ENCODE results near the gene NUDT1. TPM values are rescaled to one million over a fixed set of nuclear protein-coding genes. Genes with fewer than 3 reads are reported as not detected.
"Not testable (repeated sequence)": the region's sequence is repeated elsewhere in the genome, so short reads cannot be mapped to it uniquely, and the experiment has no call there.

NUDT1 gene
- total and polyA plus RNA-seq, 2 donors = 37.5 to 105 TPM

GRCh38 chr7:2263176-2263575, 21.1 kb downstream of the NUDT1 start:
- H3K9me3 ChIP-seq (ENCODE audit: control insufficient read depth in 2 of 2, insufficient read depth in 1 of 2, low read length in 1 of 2) = no peaks in the 10 kb centered on the region
- peaks cover 0 to 9% of the 10 kb centered on the region in 2 donors for H3K4me1 ChIP-seq (ENCODE audit: control insufficient read depth in 2 of 2, insufficient read depth in 2 of 2, low read length in 2 of 2)
- no peak overlapping the region for H3K27ac ChIP-seq (ENCODE audit: low read depth in 1 of 2, low read length in 1 of 2)
- H3K27me3 ChIP-seq (ENCODE audit: control insufficient read depth in 2 of 2, insufficient read depth in 1 of 2, low read length in 1 of 2) = no peaks in the 10 kb centered on the region
- H3K4me3 ChIP-seq (ENCODE audit: low read length in 2 of 2) = no peak overlapping the region
- 98% methylated on average over 18 of the region's 18 CpGs for WGBS
- H3K36me3 ChIP-seq (ENCODE audit: control insufficient read depth in 2 of 2, insufficient read depth in 2 of 2, low read length in 1 of 2) = peaks cover 8 to 9% of the 10 kb centered on the region in 2 donors
- no peak for DNase-seq (ENCODE audit: low read depth in 6 of 9, low spot score in 9 of 9)

DNA sequence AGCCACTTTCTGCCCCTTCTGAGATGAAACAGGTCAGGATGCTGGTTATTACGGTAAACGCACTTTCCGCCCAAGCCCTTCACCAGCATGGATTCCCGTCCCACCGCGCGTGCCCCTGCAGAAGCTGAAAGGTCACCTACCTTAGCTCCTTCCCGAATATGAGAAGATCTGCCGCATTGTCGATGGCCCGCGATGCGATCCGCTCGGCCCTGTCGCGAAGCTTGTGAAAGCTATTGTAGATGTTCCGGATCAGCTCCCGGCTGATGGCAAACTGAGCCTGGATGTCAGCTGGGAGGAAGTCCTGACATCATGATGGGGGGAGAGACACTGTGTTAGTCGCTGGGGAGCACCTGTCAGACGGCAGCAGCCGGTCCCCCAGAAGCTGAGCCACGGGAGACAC, 22.1 kb downstream of the NUDT1 start:
- Histone ChIP-seq H3K4me3 (ENCODE audit: low read length in 2 of 2) (no peak overlapping the region), H3K36me3 (ENCODE audit: control insufficient read depth in 2 of 2, insufficient read depth in 2 of 2, low read length in 1 of 2) (peaks cover 4 to 9% of the 10 kb centered on the region in 2 donors), H3K27ac (ENCODE audit: low read depth in 1 of 2, low read length in 1 of 2) (no peak overlapping the region), H3K9me3 (ENCODE audit: control insufficient read depth in 2 of 2, insufficient read depth in 1 of 2, low read length in 1 of 2) (no peaks in the 10 kb centered on the region), H3K27me3 (ENCODE audit: control insufficient read depth in 2 of 2, insufficient read depth in 1 of 2, low read length in 1 of 2) (no peaks in the 10 kb centered on the region), H3K4me1 (ENCODE audit: control insufficient read depth in 2 of 2, insufficient read depth in 2 of 2, low read length in 2 of 2) (peaks cover 0 to 9% of the 10 kb centered on the region in 2 donors)
- no peak for DNase-seq (ENCODE audit: low read depth in 6 of 9, low spot score in 9 of 9)
- 98% methylated on average over 23 of the region's 23 CpGs for WGBS

DNA sequence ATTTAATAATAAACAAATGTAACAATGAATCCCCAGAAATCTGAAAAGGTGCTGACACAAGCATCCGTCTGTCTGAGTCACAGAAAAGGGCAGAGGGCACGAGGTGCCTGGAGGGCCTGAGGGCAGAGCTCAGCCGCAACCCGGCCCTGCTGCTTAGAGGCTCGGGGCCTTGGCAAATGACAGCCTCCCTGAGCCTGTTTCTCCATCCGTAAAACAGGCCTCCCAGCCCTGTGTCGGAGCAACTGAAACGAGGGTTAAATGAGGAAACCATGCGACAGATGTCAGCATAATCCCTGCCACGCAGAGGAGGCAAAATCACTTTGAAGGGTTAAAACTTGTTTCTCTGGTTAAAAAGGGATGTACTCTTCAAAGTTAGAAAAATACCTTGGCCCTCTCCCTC, 24.9 kb downstream of the NUDT1 start:
- WGBS = 80% methylated on average over 10 of the region's 10 CpGs
- Histone ChIP-seq H3K4me3 (ENCODE audit: low read length in 2 of 2) (no peak overlapping the region), H3K27ac (ENCODE audit: low read depth in 1 of 2, low read length in 1 of 2) (no peak overlapping the region), H3K9me3 (ENCODE audit: control insufficient read depth in 2 of 2, insufficient read depth in 1 of 2, low read length in 1 of 2) (no peaks in the 10 kb centered on the region), H3K36me3 (ENCODE audit: control insufficient read depth in 2 of 2, insufficient read depth in 2 of 2, low read length in 1 of 2) (peaks cover 9 to 11% of the 10 kb centered on the region in 2 donors), H3K27me3 (ENCODE audit: control insufficient read depth in 2 of 2, insufficient read depth in 1 of 2, low read length in 1 of 2) (no peaks in the 10 kb centered on the region), H3K4me1 (ENCODE audit: control insufficient read depth in 2 of 2, insufficient read depth in 2 of 2, low read length in 2 of 2) (peaks cover 0 to 6% of the 10 kb centered on the region in 2 donors)
- no peak for DNase-seq (ENCODE audit: low read depth in 6 of 9, low spot score in 9 of 9)

DNA sequence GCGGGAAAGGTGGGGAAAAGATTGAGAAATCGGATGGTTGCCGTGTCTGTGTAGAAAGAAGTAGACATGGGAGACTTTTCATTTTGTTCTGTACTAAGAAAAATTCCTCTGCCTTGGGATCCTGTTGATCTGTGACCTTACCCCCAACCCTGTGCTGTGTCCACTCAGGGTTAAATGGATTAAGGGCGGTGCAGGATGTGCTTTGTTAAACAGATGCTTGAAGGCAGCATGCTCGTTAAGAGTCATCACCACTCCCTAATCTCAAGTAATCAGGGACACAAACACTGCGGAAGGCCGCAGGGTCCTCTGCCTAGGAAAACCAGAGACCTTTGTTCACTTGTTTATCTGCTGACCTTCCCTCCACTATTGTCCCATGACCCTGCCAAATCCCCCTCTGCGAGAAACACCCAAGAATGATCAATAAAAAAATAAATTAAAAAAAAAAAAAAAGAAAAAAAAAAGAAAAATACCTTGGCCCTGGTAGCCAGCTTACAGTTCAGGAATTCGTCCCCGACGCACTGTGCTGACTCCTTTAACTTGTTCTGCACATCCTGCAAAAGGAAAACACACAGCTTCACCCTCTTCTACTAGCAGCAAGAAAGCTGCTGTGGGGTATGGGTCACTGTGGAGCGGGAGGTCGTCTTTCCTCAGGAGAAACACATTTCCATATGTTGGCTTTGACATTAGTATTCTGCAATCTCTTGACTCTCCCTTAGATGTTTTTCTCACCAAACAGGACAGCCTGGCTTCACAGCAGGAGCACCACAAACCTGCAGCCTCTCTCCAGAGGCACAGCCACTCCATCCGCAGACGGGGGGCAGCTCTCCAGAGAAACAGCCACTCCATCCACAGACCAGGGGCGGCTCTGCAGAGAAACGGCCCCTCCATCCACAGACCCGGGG, 27.3 kb downstream of the NUDT1 start:
- not testable (repeated sequence) for H3K27ac ChIP-seq (ENCODE audit: low read depth in 1 of 2, low read length in 1 of 2); H3K4me1 ChIP-seq (ENCODE audit: control insufficient read depth in 2 of 2, insufficient read depth in 2 of 2, low read length in 2 of 2); H3K36me3 ChIP-seq (ENCODE audit: control insufficient read depth in 2 of 2, insufficient read depth in 2 of 2, low read length in 1 of 2); H3K4me3 ChIP-seq (ENCODE audit: low read length in 2 of 2); H3K27me3 ChIP-seq (ENCODE audit: control insufficient read depth in 2 of 2, insufficient read depth in 1 of 2, low read length in 1 of 2); H3K9me3 ChIP-seq (ENCODE audit: control insufficient read depth in 2 of 2, insufficient read depth in 1 of 2, low read length in 1 of 2); DNase-seq (ENCODE audit: low read depth in 6 of 9, low spot score in 9 of 9)
- WGBS = 91% methylated on average over 13 of the region's 18 CpGs

- no peaks in the 10 kb centered on the region for H3K9me3 ChIP-seq (ENCODE audit: control insufficient read depth in 2 of 2, insufficient read depth in 1 of 2, low read length in 1 of 2)
- H3K36me3 ChIP-seq (ENCODE audit: control insufficient read depth in 2 of 2, insufficient read depth in 2 of 2, low read length in 1 of 2) = peaks cover 0 to 7% of the 10 kb centered on the region in 2 donors
- peaks cover 0 to 4% of the 10 kb centered on the region in 2 donors for H3K4me1 ChIP-seq (ENCODE audit: control insufficient read depth in 2 of 2, insufficient read depth in 2 of 2, low read length in 2 of 2)
- H3K27me3 ChIP-seq (ENCODE audit: control insufficient read depth in 2 of 2, insufficient read depth in 1 of 2, low read length in 1 of 2) = no peaks in the 10 kb centered on the region
- no peak overlapping the region for H3K4me3 ChIP-seq (ENCODE audit: low read length in 2 of 2)
- 96% methylated on average over 10 of the region's 10 CpGs for WGBS
- no peak overlapping the region for H3K27ac ChIP-seq (ENCODE audit: low read depth in 1 of 2, low read length in 1 of 2)
- no peak for DNase-seq (ENCODE audit: low read depth in 6 of 9, low spot score in 9 of 9)
These were observed 28.0 kb downstream of the NUDT1 start for GRCh38 chr7:2269991-2270460.

- Histone ChIP-seq H3K9me3 (ENCODE audit: control insufficient read depth in 2 of 2, insufficient read depth in 1 of 2, low read length in 1 of 2) (no peaks in the 10 kb centered on the region), H3K27me3 (ENCODE audit: control insufficient read depth in 2 of 2, insufficient read depth in 1 of 2, low read length in 1 of 2) (no peaks in the 10 kb centered on the region), H3K4me1 (ENCODE audit: control insufficient read depth in 2 of 2, insufficient read depth in 2 of 2, low read length in 2 of 2) (peaks cover 0 to 4% of the 10 kb centered on the region in 2 donors), H3K36me3 (ENCODE audit: control insufficient read depth in 2 of 2, insufficient read depth in 2 of 2, low read length in 1 of 2) (peaks cover 0 to 7% of the 10 kb centered on the region in 2 donors), H3K27ac (ENCODE audit: low read depth in 1 of 2, low read length in 1 of 2) (no peak overlapping the region), H3K4me3 (ENCODE audit: low read length in 2 of 2) (no peak overlapping the region)
- WGBS = 94% methylated on average over 8 of the region's 8 CpGs
- DNase-seq (ENCODE audit: low read depth in 6 of 9, low spot score in 9 of 9) = no peak
These were observed 28.5 kb downstream of the NUDT1 start for GRCh38 chr7:2270495-2270894.

GRCh38 chr7:2271273-2272026, 29.4 kb downstream of the NUDT1 start:
- DNase-seq (ENCODE audit: low read depth in 6 of 9, low spot score in 9 of 9) = no peak
- peaks cover 0 to 4% of the 10 kb centered on the region in 2 donors for H3K4me1 ChIP-seq (ENCODE audit: control insufficient read depth in 2 of 2, insufficient read depth in 2 of 2, low read length in 2 of 2)
- H3K9me3 ChIP-seq (ENCODE audit: control insufficient read depth in 2 of 2, insufficient read depth in 1 of 2, low read length in 1 of 2) = no peaks in the 10 kb centered on the region
- no peak overlapping the region for H3K27ac ChIP-seq (ENCODE audit: low read depth in 1 of 2, low read length in 1 of 2)
- H3K4me3 ChIP-seq (ENCODE audit: low read length in 2 of 2) = no peak overlapping the region
- H3K36me3 ChIP-seq (ENCODE audit: control insufficient read depth in 2 of 2, insufficient read depth in 2 of 2, low read length in 1 of 2) = peaks cover 0 to 7% of the 10 kb centered on the region in 2 donors
- no peaks in the 10 kb centered on the region for H3K27me3 ChIP-seq (ENCODE audit: control insufficient read depth in 2 of 2, insufficient read depth in 1 of 2, low read length in 1 of 2)
- WGBS = 92% methylated on average over 27 of the region's 27 CpGs

DNA sequence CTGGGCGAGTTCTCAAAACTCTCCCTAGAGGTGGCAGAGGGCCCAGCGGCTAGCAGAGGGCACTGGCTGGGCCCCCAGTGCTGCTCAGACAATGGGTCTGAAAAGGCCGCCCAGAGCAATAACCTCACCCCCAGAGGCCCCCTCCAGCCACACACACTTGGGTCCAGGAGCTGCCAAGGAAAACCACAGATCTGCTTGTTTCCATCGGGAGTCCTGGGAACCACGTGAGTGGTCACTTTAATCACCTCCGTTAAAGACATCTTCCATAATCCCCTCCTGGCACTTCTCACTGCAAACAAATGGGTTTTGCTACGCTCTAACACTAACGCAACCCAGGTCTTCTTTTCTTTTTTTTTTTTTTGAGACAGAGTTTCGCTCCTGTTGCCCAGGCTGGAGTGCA, 30.0 kb downstream of the NUDT1 start:
- Histone ChIP-seq H3K4me1 (ENCODE audit: control insufficient read depth in 2 of 2, insufficient read depth in 2 of 2, low read length in 2 of 2) (peaks cover 0 to 4% of the 10 kb centered on the region in 2 donors), H3K4me3 (ENCODE audit: low read length in 2 of 2) (no peak overlapping the region), H3K36me3 (ENCODE audit: control insufficient read depth in 2 of 2, insufficient read depth in 2 of 2, low read length in 1 of 2) (peaks cover 0 to 7% of the 10 kb centered on the region in 2 donors), H3K27me3 (ENCODE audit: control insufficient read depth in 2 of 2, insufficient read depth in 1 of 2, low read length in 1 of 2) (no peaks in the 10 kb centered on the region), H3K9me3 (ENCODE audit: control insufficient read depth in 2 of 2, insufficient read depth in 1 of 2, low read length in 1 of 2) (no peaks in the 10 kb centered on the region), H3K27ac (ENCODE audit: low read depth in 1 of 2, low read length in 1 of 2) (no peak overlapping the region)
- DNase-seq (ENCODE audit: low read depth in 6 of 9, low spot score in 9 of 9) = no peak
- WGBS = 98% methylated on average over 9 of the region's 9 CpGs

DNA sequence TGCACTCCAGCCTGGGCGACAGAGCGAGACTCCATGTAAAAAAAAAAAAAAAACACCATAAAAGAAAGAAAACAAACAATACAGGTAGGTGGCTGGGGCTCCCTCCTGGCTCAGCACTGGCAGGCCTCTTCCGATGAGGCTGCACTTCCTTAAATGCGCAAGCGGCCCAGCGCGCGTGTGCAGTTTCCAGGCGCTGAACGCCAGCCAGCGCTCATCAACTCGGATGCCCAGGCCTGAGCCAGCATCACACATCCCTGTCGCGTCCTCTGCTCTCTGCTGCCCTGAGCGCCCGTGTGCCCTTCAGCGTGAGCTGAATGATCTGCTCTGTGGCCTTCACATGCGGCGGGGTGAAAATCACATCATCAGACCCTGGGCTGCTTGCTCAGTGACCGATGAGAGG, 31.8 kb downstream of the NUDT1 start:
- Histone ChIP-seq H3K4me1 (ENCODE audit: control insufficient read depth in 2 of 2, insufficient read depth in 2 of 2, low read length in 2 of 2) (peaks cover 0 to 4% of the 10 kb centered on the region in 2 donors), H3K36me3 (ENCODE audit: control insufficient read depth in 2 of 2, insufficient read depth in 2 of 2, low read length in 1 of 2) (peaks cover 0 to 11% of the 10 kb centered on the region in 2 donors)
- no peak for DNase-seq (ENCODE audit: low read depth in 6 of 9, low spot score in 9 of 9)

More for the DNA sequence above, 31.8 kb downstream of the NUDT1 start:
- Histone ChIP-seq H3K27me3 (ENCODE audit: control insufficient read depth in 2 of 2, insufficient read depth in 1 of 2, low read length in 1 of 2) (no peaks in the 10 kb centered on the region), H3K9me3 (ENCODE audit: control insufficient read depth in 2 of 2, insufficient read depth in 1 of 2, low read length in 1 of 2) (no peaks in the 10 kb centered on the region), H3K27ac (ENCODE audit: low read depth in 1 of 2, low read length in 1 of 2) (no peak overlapping the region), H3K4me3 (ENCODE audit: low read length in 2 of 2) (no peak overlapping the region)
- WGBS = 97% methylated on average over 20 of the region's 20 CpGs

All from thymus (tissue), 11 donors.